Spinal cord (tissue), 10 donors: ENCODE measurements around the gene PLA2G12B. TPM values are rescaled to one million over a fixed set of nuclear protein-coding genes. Genes with fewer than 3 reads are reported as not detected.

ENCODE experiments used
- DNase-seq, 6 donors: peaks; one replicate each; pipeline versions ENCODE4 v3.0.0 to v3.0.0-alpha.2; 2013 to 2015; ENCODE audit warnings: low spot score in 6 of 6, low read depth in 4 of 6
- H3K27ac ChIP-seq: one replicate; pipeline ENCODE4 v1.5.1; 2013; ENCODE audit warnings: low read depth, low read length, control low read depth
- H3K27me3 ChIP-seq: one replicate; pipeline ENCODE4 v1.6.1; 2013; ENCODE audit warnings: low read length; ENCODE audit not compliant: control insufficient read depth, insufficient read depth
- H3K36me3 ChIP-seq: one replicate; pipeline ENCODE4 v1.6.1; 2013; ENCODE audit warnings: low read length; ENCODE audit not compliant: control insufficient read depth, insufficient read depth
- H3K4me1 ChIP-seq: one replicate; pipeline ENCODE4 v1.6.1; 2013; ENCODE audit warnings: low read length; ENCODE audit not compliant: control insufficient read depth, insufficient read depth
- H3K4me3 ChIP-seq: one replicate; pipeline ENCODE4 v1.5.1; 2013; ENCODE audit warnings: low read depth, low read length, control low read depth
- H3K9me3 ChIP-seq: one replicate; pipeline ENCODE4 v1.6.1; 2013; ENCODE audit warnings: low read length; ENCODE audit not compliant: control insufficient read depth, insufficient read depth
- WGBS: methylation state at CpG from one replicate; pipeline ENCODE4 v1.1.5; 2013; ENCODE audit warnings: missing lambda C conversion rate; ENCODE audit not compliant: insufficient coverage; 5-methylcytosine and 5-hydroxymethylcytosine counted together
- polyA plus RNA-seq, 2 donors: library from polyadenylated mRNA; unstranded; fragments of 120-200 nt; gene quantifications; one replicate each; pipeline ENCODE4 v1.2.1, GENCODE V29; 2013; ENCODE audit not compliant: insufficient read length in 2 of 2
- total RNA-seq, 2 donors: library from RNA; depleted of rRNA in 1 of 2; stranded (reverse); fragments of 120-200 nt in 1 of 2; fragments of >200 nt in 1 of 2; gene quantifications; one replicate each; pipeline versions ENCODE4 v1.2.3 to v1.2.4, GENCODE V29; 2013 to 2014
- donor health status: healthy.

Gene PLA2G12B
- total and polyA plus RNA-seq, 4 donors: 0.18 TPM; not detected in 3

- Histone ChIP-seq H3K4me3 (no peak overlapping the region), H3K27ac (no peak overlapping the region), H3K27me3 (no peaks in the 10 kb centered on the region), H3K9me3 (no peaks in the 10 kb centered on the region), H3K36me3 (peaks cover 2% of the 10 kb centered on the region), H3K4me1 (peaks cover 4% of the 10 kb centered on the region)
- peak in 2 of 6 donors; percentile 16 to 41 for DNase-seq
- WGBS: no CpG with 5 or more reads among the region's 1 CpG
These were observed 68.0 kb downstream of the PLA2G12B start for GRCh38 chr10:72886621-72887020.

- Histone ChIP-seq H3K36me3 (peaks cover 2% of the 10 kb centered on the region), H3K27me3 (no peaks in the 10 kb centered on the region), H3K9me3 (no peaks in the 10 kb centered on the region), H3K27ac (no peak overlapping the region), H3K4me1 (peaks cover 4% of the 10 kb centered on the region), H3K4me3 (no peak overlapping the region)
- no peak for DNase-seq
- no CpG with 5 or more reads among the region's 2 CpGs for WGBS
These were observed 68.7 kb downstream of the PLA2G12B start for GRCh38 chr10:72885953-72886352.

Other genes starting within 250 kb of the PLA2G12B start
- gene OIT3, start 61.1 kb downstream of the PLA2G12B start, total RNA-seq: under 1 TPM; 0.40 to 0.99 TPM
- under 1 TPM in 1 of 2 donors, not detected in 1; 0.18 TPM for gene OIT3, start 61.1 kb downstream of the PLA2G12B start, polyA plus RNA-seq
- 100 to 1,000 TPM in 1 of 2 donors, 10 to 100 TPM in 1; 88.0 to 107 TPM for gene P4HA1, start 142.1 kb upstream of the PLA2G12B start, total RNA-seq
- 10 to 100 TPM; 47.2 to 51.2 TPM for gene P4HA1, start 142.1 kb upstream of the PLA2G12B start, polyA plus RNA-seq
- gene NUDT13, start 155.6 kb upstream of the PLA2G12B start, total RNA-seq: 1 to 10 TPM in 1 of 2 donors, under 1 TPM in 1; 0.50 to 2.4 TPM
- gene NUDT13, start 155.6 kb upstream of the PLA2G12B start, polyA plus RNA-seq: 1 to 10 TPM; 2.4 to 5.4 TPM
- gene ECD, start 213.2 kb upstream of the PLA2G12B start, total RNA-seq: 10 to 100 TPM; 28.9 to 30.9 TPM
- gene ECD, start 213.2 kb upstream of the PLA2G12B start, polyA plus RNA-seq: 10 to 100 TPM; 30.6 to 30.8 TPM
- 10 to 100 TPM; 32.1 to 39.5 TPM for gene FAM149B1, start 213.3 kb upstream of the PLA2G12B start, total RNA-seq
- gene FAM149B1, start 213.3 kb upstream of the PLA2G12B start, polyA plus RNA-seq: 10 to 100 TPM; 36.9 to 39.9 TPM